GM18511 (cell line): ENCODE results near the gene OR14K1.
"Not testable (repeated sequence)": the region's sequence is repeated elsewhere in the genome, so short reads cannot be mapped to it uniquely, and the experiment has no call there.

ENCODE experiments used
- ATAC-seq: cut with Tn5 transposase; IDR thresholded peaks from one replicate; pipeline ENCODE4 v1.9.1; 2021; ENCODE audit warnings: mild to moderate bottlenecking, moderate library complexity; ENCODE audit not compliant: unreplicated experiment

The OR14K1 gene, protein sequence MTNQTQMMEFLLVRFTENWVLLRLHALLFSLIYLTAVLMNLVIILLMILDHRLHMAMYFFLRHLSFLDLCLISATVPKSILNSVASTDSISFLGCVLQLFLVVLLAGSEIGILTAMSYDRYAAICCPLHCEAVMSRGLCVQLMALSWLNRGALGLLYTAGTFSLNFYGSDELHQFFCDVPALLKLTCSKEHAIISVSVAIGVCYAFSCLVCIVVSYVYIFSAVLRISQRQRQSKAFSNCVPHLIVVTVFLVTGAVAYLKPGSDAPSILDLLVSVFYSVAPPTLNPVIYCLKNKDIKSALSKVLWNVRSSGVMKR

DNA sequence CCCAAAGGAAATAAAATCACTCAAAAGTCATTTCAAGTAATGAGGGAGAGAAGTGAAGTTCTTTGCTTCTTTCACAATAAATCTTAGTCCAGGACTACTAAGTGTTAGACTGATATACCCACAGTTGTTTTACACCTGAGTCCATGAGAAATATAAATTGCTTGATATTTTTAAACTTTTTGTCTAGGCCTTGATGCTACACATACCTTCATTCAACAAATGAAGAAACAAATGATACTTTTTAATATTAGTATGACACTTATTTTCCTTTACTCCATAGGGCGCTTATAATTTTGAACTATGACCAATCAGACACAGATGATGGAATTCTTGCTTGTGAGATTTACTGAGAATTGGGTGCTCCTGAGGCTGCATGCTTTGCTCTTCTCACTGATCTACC, at the start of gene OR14K1:
TSS of gene OR14K1 (plus strand) at position 301 of the 400 bp plus-strand sequence. CDS start at position 301, 0 bp downstream.
- no peak for ATAC-seq

DNA sequence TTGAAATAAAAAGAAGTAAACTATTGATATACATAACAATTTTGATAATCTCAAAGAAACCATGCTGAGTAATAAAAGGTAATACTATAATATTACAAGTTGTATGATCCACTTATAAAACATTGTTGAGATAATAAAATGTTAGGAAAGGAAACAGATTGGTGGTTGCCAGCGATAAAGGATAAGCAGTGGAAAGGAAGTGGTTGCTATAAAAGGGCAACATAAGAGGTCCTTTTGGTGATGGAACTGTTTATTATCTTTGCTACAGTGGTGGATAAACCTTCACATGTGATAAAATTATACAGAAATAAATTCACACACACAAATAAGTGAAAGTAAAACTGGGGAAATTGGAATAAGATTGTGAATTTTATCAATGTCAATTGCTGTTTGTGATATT, 37.1 kb upstream of the OR14K1 start:
- ATAC-seq, result no peak

DNA sequence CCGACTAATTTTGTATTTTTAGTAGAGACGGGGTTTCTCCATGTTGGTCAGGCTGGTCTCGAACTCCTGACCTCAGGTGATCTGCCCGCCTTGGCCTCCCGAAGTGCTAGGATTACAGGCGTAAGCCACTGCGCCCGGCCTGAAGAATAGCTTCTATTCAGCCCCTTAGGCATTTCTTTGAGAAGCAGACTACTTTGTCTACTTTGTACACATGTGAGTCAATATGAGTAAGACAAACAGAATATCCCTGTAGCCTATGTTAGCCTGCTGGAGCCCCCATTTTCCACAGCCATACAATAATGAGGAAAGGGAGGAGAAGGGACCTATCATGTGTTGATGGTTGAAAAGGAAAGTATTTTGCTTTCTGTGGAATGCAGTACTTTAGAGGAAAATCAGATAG, 27.7 kb upstream of the OR14K1 start:
- ATAC-seq, result not testable (repeated sequence)

DNA sequence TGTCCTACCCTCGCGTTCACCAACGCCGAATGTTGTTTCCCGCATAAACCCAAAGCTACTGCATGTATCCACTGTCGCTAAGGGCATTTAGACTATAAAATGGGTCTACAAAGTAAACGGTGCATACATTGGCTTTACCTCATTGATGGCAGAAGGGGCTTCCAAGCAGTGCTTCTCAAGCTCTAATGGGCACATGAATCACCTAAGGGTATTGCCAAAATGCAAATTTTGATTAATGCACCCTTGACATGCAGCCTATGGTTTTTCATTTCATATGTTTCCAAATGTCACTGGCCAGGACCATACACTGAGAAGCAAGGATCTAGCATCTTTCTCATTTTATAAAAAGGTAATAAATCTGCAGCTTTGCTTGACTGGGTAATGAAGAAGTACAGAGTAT, 24.7 kb upstream of the OR14K1 start:
- ATAC-seq, result no peak

DNA sequence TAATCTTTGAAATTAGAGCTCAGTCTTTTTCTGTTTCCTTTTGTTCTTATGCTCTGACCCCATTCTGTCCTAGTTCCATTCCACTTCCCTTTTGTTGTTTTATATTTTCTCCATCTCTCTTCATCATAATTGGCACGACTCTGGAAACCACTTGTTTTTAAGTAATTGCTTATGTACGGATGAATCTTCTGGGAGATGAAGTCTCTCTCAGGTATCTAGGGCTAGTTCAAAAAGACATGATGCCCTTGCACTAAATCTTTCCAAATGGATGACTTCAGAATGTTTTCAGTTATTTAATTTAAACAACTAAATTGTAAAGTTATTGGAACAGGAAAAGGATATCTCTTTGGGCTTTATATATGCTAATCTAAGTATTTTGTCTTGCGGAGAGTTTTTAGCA, 21.9 kb upstream of the OR14K1 start, which contains the start of gene OR6F1:
TSS of gene OR6F1 (minus strand) at position 101 of the 400 bp plus-strand sequence. CDS start 3,891 bp downstream, outside the sequence.
- ATAC-seq, result no peak

DNA sequence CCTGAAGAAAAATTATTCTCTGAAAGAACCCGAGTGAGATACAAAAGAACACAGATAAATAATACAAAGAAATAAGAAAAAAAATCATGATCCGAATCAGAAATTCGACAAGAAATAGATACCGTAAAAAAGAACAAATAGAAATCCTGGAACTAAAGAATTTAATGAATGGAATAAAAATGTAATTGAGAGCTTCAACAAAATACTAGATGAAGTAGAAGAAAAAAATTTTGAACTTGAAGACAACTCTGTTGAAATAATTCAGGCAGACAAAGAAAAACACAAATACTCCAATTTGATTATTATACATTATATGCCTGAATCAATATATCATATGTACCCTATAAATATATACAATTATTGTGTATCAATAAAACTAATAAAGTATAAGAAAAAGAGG, 17.2 kb upstream of the OR14K1 start:
- no peak for ATAC-seq

DNA sequence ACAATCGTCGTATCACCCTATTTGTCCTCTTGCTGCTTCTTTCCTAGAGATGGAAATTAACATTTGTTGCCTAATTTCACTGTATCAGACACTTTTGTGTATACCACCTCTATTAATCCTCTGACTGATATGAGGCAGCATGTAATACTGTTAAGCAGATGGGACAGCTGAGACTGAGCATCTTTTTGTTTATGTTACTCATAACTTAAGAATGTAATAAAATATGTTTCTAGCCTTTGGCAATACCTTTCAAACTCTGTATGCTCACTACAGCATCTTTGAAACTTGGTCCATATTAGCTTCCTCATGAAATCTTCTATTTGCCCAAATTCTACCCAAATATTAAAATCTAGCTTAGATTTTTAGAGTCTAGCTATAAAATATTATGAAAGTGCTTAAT, 2.3 kb downstream of the OR14K1 start:
- ATAC-seq, result no peak

DNA sequence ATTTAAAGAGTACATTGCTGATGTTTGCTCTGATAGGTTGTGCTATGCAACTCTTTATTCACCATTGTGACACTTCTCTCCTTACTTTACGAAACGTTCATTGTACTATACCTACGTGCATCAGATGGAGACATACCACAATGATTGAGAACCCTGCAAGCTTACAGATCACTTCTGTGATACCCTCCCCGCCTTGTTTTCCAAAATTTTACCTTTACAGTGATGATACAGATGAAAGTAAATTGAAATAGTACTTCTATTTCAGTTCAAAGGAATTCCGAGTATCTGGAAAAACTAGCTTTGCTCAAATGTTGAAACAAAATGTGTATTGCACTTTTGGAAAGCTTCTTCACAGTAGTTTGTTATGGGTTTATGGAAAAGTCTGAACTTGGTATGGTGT, 3.3 kb downstream of the OR14K1 start:
- no peak for ATAC-seq

DNA sequence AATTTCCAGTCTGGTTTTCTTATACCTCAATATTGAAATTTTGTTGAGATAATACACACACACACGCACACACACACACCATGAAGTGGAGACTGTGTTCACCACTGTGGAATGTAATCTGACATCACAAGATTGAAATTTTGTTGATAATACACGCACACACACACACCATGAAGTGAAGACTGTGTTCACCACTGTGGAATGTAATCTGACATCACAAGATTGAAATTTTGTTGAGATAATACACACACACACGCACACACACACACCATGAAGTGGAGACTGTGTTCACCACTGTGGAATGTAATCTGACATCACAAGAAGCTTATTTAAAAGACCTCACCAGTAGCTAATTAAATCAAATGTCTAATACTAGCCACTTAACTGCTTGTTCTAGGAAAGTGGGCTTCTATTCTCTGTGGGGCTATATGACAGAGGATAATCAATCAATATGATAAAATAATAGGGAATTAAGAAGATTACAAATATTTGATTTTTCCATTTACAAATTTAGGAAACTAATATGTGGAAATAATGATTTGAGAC, 3.9 kb downstream of the OR14K1 start:
- ATAC-seq, result not testable (repeated sequence)

DNA sequence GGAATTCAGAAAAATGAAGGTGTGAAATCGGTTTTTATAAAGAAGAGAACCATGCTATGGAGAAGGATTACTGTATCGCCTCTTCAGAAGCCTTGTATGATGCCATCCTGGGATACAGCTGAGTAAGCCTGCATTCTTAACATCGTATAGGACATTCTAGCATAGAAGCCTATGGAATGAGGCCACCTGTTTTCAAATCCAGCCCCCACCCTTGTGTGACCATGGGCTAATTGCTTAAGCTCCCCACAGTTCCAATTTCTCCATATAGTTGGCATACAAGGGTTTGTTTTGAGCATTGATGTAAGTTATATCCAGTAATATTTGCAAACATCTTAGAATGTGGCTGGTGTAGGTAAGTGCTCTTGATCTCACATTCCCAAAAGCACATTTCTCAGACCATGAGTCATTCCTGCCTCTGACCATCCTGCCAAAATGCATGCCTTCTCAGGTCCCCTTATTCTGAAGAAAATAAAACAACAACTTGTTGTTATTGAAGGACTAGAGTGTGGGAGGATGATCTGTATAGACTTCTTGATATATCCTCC, 8.0 kb downstream of the OR14K1 start:
- no peak for ATAC-seq

DNA sequence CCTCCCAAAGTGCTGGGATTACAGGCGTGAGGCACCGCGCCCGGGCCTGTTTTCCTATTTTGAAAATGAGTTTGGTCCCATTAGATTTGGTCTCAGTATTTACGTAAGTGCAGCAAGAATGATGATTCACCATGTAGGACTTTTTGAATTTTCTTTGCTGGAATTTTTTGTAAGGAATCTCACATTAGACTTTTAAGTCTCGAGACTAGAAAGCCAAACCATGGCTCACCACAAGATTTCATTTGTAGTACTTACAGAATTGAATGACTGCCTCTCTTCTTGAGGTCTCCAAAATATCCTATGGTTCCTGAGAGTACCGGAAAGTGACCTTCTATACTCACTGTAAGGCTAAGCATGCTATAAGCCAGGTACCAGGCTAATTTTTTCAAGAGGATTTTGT, 9.2 kb downstream of the OR14K1 start:
- ATAC-seq, result no peak

DNA sequence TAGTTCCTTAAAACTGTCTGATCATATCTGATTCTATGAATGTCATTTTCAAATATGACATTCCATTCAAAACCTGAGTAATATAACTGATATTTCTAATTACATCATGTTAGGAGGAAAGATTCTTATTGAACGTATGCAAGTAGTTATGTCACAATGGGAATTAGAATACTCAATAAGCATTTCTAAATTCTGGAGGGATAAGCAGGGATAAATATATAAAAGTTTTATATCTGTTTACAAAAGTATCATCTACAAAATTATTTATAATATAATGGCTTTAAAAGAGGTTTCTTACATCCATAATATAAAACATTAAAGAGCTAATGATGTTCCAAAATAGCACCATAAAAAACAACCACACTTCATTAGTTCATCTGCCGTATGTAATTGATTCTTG, 9.6 kb downstream of the OR14K1 start, which contains the start of gene OR14A2:
TSS of gene OR14A2 (minus strand) at position 101 of the 400 bp plus-strand sequence.
- no peak for ATAC-seq

DNA sequence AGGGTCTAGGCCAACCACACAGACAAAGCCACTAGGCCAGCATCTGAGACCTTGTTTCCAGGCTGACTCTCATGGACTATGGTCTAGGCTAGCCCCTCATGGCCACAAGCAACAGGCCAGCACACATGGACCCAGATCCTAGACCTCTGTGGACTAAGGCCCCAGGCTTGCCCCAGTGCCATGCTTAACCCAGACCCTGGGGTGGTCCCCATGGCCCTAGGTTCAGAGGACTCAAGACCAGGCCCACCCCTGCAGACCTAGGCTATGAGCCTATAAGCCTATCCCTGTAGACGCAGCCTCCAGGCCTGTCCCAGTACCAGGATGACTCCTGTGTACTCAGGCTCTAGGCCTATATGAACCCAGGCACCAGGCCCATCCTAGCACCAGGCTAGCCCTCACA, 11.5 kb downstream of the OR14K1 start:
- no peak for ATAC-seq

DNA sequence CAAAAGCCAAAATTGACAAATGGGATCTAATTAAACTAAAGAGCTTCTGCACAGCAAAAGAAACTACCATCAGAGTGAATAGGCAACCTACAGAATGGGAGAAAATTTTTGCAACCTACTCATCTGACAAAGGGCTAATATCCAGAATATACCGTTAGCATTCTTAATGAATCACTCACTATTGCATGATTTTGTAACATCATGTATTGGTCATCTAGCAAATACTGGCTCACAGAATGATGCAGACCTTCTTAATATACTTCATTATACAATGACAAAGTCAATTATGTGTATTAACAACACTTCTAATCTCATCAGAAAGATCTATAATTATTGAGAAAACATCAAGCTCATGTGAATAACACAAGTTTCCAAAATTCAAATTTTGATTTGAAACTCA, 15.9 kb downstream of the OR14K1 start:
- not testable (repeated sequence) for ATAC-seq

DNA sequence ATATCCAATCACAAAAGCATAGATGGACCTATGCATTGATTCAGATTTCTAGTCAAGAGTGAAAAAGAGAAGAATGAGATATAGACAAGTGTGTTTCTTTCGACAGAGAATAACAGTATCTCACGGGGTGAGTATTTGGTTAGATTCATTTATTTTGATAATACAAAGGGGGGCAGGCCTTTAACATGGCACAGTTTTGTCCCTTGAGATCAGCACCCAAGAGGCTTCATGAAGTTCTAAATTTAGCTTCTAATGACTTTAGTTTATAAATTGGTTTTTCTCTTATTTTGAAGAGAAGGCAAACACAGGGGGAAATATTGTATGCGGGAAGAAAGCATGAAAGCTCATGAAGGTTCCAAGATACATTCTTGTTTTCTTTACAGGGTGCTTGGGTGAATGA, 22.0 kb downstream of the OR14K1 start, which contains the start of gene OR1C1:
TSS of gene OR1C1 (minus strand) at position 101 of the 400 bp plus-strand sequence. CDS start 2,150 bp downstream, outside the sequence.
- ATAC-seq, result no peak

DNA sequence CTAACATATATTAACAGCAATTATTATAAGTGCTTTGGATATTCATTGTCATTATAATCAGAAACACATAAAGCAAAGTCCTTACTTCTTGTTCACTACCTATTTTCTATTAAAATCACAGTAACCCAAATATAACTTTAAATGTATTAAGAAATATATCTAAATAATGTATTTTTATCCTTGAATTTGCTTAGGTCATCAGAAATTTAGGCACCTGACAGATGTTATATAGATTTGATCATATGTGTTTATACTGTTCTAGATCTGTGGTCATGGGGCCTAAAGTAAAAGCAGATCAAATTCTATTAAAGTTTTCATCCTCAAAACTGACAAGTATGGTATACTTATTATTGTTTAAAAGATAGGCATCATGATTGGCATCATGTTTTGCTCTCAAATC, 31.2 kb downstream of the OR14K1 start:
- ATAC-seq, result no peak
